RPMI7951 (cell line): Measurements from ENCODE around the gene TXNRD1. TPM values are rescaled to one million over a fixed set of nuclear protein-coding genes. Genes with fewer than 3 reads are reported as not detected.
A peak's percentile ranks its signal among the peaks of the same experiment; 100 is the strongest.

Experiments used
- DNase-seq: peaks from one replicate; pipeline ENCODE4 v3.0.0-alpha.2; 2012; ENCODE audit warnings: low read depth
- total RNA-seq: library from RNA; depleted of rRNA; stranded (reverse); fragments of >200 nt; shearing (Covaris generic); gene quantifications from 2 replicates; pipeline ENCODE4 v1.2.3, GENCODE V29; 2014; rRNA removed

Gene TXNRD1
- 208 and 209 TPM in 2 replicates for total RNA-seq

GRCh38 chr12:104215638-104216297 lies at the start of gene TXNRD1:
TSS of gene TXNRD1 (plus strand) at chr12:104215779. CDS start at chr12:104215803, 24 bp downstream.
- DNase-seq = peak; percentile 71

GRCh38 chr12:104165801-104166200 lies 49.8 kb upstream of the TXNRD1 start:
- DNase-seq = no peak

- peak; percentile 37 for DNase-seq
These were observed 49.1 kb upstream of the TXNRD1 start for GRCh38 chr12:104166465-104166864.

GRCh38 chr12:104167519-104168458 lies 47.8 kb upstream of the TXNRD1 start:
- DNase-seq = no peak

DNA sequence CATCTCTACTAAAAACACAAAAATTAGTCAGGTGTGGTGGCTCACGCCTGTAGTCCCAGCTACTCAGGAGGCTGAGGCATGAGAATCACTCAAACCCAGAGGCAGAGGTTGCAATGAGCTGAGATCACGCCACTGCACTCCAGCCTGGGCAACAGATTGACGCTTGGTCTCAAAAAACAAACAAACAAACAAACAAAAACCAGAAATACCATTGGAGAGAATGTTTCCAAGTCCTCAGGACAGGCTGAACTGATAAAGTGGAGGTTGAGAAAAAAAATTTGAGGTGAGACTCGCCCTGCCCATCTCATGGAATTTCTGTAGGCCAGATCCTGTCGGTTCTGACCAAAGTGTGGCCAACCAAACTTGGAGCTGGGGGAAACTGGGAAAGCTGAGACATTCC lies 47.0 kb upstream of the TXNRD1 start:
- no peak for DNase-seq

GRCh38 chr12:104171785-104172569 lies 43.6 kb upstream of the TXNRD1 start:
- DNase-seq = no peak

GRCh38 chr12:104172570-104172947 lies 43.0 kb upstream of the TXNRD1 start:
- no peak for DNase-seq

DNA sequence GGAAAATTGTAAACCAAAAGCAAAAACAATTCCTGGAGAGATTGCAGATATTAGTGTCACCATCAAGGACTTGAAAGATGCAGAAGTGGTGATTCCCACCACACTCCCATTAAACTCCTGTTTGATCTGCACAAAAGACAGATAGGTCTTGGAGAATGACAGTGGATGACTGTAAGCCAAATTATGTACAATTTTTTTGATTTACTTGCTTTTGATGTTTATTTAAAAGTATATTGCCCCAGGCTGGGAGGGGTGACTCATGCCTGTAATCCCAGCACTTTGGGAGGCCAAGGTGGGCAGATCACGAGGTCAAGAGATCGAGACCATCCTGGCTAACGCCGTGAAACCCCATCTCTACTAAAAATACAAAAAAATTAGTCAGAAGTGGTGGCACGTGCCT lies 41.8 kb upstream of the TXNRD1 start:
- peak; percentile 61 for DNase-seq

DNA sequence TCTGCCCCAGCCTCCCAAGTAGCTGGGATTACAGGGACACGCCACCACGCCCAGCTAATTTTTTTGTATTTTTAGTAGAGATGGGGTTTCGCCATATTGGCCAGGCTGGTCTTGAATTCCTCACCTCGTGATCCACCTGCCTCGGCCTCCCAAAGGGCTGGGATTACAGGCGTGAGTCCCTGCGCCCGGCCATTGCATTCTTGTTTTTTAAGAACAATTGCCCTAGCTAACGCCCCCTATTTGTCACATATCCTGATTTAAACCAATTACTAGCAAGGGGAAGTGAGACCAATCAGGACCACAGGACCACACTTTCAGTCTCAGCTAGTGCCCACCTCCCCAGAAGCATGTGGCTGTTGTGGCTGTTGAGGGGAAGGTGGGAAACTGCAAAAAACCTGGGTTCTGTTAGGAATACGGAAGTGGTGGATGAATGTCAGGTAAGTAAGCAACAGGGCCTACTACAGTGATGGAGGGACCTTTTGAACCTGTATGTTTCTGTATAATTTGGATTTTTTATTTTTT lies 39.8 kb upstream of the TXNRD1 start:
- DNase-seq = no peak

- DNase-seq = no peak
These were observed 38.3 kb upstream of the TXNRD1 start for GRCh38 chr12:104177336-104177662.

DNA sequence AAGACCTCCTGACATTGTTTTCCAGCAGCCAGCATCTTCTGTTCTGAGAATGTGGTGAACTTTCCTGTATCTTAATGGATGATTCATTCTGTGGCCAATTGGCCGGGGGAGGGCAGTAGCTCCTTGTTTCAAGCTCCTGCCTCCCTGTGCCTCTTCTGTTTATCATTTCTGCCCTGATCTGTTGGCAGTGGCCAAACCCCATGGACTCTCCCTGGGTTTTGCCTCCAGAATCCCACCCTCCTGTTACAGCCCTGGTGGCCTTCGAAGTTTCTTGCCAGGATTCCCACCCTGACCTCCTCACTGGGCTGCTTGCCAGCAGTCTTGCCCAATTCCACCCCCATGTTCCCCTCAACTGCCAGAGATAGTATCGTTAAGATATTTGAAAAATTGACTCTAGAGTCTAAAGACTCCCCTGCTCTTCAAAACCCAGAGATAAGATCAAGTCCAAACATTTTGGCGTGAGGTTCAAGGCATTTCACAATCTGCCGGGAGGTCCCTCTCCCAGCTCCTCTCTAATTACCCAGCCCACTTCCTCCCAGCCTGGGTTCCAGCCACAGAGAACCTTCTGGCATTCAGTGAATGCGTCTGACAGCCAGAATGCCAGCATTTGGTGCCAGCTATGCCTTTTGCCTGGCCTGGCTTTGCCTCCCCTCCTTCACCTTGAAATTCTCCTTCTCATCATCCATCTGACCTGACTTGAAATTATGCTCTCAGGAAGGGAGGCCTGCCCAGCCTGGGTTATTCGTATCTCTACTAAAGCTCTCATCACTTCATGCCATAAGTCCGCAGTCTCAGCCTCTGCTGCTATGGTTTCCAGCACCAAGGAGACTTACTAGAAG lies 37.7 kb upstream of the TXNRD1 start:
- peak; percentile 96 for DNase-seq

- DNase-seq = peak; percentile 67
These were observed 35.2 kb upstream of the TXNRD1 start for GRCh38 chr12:104180374-104180773.

DNA sequence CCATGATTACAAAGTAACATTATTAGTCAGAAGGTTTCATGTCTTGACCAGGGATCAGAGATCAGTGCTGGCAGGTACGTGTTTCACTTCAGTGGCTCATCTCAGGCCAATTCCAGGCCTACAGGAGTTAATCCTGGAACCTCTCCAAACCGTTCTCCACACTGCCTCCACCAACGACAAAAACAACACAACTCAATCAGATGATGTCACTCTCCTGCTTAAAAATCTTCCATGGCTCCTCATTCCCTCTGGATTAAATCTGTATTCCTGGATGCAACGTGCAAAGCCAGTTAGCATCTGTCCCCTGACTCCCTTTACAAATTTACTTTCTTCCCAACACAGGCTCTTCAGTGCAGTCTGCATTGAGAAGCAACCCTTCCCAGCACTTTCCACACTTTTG lies 34.3 kb upstream of the TXNRD1 start:
- DNase-seq = peak; percentile 72

- peak; percentile 90 for DNase-seq
These were observed 33.4 kb upstream of the TXNRD1 start for GRCh38 chr12:104182144-104182543.

GRCh38 chr12:104182621-104183378 lies 32.8 kb upstream of the TXNRD1 start:
- DNase-seq = no peak

- DNase-seq = no peak
These were observed 32.1 kb upstream of the TXNRD1 start for GRCh38 chr12:104183443-104183842.

DNA sequence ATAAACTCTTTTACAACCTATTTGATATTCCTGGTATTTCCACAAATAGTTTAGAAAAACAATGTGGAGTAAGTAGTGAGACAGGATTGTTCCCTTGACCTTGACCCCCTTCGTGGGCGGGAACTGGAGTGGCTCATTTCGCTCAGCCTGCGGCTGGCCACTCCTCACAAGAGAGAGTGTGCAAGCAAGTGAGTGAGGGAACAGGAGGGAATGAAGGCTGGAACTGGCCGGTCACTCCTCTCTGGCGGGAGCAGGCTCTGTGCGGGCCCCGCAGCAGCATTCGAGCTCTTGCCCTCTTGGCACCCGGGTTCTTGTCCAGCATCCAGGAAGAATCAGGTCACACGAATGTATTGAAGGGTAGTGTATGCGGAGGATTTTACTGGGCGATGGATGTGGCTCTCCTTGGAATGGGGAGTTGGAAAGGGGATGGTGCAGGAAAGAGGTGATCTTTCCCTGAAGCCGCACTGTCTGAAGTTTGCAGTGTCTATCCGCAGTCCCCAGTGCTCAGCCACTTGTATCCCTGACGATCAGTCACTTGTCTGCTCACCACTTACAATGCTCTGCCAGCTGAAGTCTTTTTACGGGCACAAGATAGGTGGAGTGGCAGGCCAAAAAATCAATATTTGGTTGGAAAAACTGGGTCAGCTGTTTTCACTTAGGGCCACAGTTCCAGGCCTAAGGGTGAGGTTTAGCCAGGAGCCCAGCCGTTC lies 28.0 kb upstream of the TXNRD1 start:
- DNase-seq = no peak

- DNase-seq = no peak
These were observed 27.0 kb upstream of the TXNRD1 start for GRCh38 chr12:104188534-104188933.

DNA sequence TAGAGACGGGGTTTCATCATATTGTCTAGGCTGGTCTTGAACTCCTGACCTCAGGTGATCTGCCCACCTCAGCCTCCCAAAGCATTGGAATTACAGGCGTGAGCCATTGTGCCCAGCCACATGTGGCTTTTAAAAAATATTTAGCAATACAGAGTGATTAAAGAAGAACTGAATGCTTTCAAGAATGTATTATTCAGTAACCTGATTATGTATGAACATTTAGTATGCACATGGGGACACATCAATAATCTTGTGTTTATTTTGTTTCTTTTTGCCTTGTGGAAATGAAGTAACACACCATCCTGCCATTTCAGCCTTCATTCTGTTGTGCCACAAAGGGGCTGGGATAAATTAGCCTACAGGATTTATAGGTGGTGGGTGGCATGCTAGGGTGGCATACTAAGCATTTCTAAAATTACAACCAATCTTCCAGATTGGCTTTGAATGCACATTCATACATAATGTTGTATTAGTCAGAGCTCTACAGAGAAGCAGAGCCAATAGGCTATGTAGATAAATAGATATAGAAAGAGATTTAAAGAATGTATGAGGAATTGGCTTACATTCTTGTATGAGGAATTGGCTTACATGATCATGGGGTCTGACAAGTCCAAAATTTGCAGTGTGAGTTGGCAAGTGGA lies 25.5 kb upstream of the TXNRD1 start:
- DNase-seq = no peak
